H1 (cell line): ENCODE measurements around the gene PRPH2.

Source experiments
- CEBPB ChIP-seq: IDR thresholded peaks from 2 replicates; pipeline ENCODE4 v1.6.1; 2012; ENCODE audit warnings: low read depth, low read length
- EZH2 ChIP-seq: fragments of 200-600 bp; sonication (generic); IDR thresholded peaks from 2 replicates; pipeline ENCODE4 v1.7.1; 2012; ENCODE audit warnings: low read depth, mild to moderate bottlenecking, moderate library complexity, low read length, inconsistent platforms; ENCODE audit not compliant: severe bottlenecking
- GABPA ChIP-seq: IDR thresholded peaks from 2 replicates; pipeline ENCODE4 v1.6.1; 2011; ENCODE audit warnings: mild to moderate bottlenecking, low read length, moderate library complexity, borderline replicate concordance; ENCODE audit not compliant: insufficient read depth
- HDAC2 ChIP-seq, 2 experiments: fragments of 300-600 bp in 1 of 2; sonication (generic) in 1 of 2; IDR thresholded peaks; 2 replicates each; pipeline ENCODE4 v1.6.1; 2011 to 2012; ENCODE audit warnings: low read depth in 2 of 2, low read length in 2 of 2, mild to moderate bottlenecking in 2 of 2, moderate library complexity in 2 of 2, borderline replicate concordance in 1 of 2, inconsistent platforms in 1 of 2
- KDM5A ChIP-seq: fragments of 200-600 bp; IDR thresholded peaks from 2 replicates; pipeline ENCODE4 v1.7.1; 2012; ENCODE audit warnings: mild to moderate bottlenecking, low read length, inconsistent platforms, mixed read lengths
- POLR2A ChIP-seq, 2 experiments: IDR thresholded peaks; 1 replicate in 1 of 2; 2 replicates in 1 of 2; pipeline ENCODE4 v1.6.1; 2011; ENCODE audit warnings: low read depth in 2 of 2, low read length in 2 of 2, mild to moderate bottlenecking in 2 of 2; ENCODE audit errors: control extremely low read depth in 1 of 2
- POLR2AphosphoS5 ChIP-seq: IDR thresholded peaks from 2 replicates; pipeline ENCODE4 v1.6.1; 2011; ENCODE audit warnings: low read depth, low read length
- SIN3A ChIP-seq, 2 experiments: IDR thresholded peaks in 1 of 2; conservative IDR thresholded peaks in 1 of 2; 2 replicates each; pipeline ENCODE4 v1.6.1; 2011 to 2012; ENCODE audit warnings: low read length in 2 of 2, improper control_type of control experiment in 1 of 2, low read depth in 1 of 2, mild to moderate bottlenecking in 1 of 2
- TAF1 ChIP-seq: IDR thresholded peaks from 2 replicates; pipeline ENCODE4 v1.6.1; 2011; ENCODE audit warnings: mild to moderate bottlenecking, low read depth, low read length
- TF ChIP-seq, protein P1 (sequence below): IDR thresholded peaks from 2 replicates; pipeline ENCODE4 v1.6.1; 2011; ENCODE audit warnings: low read length, improper control_type of control experiment
- TF ChIP-seq, protein P2 (sequence below), 3 experiments: IDR thresholded peaks; 1 replicate in 2 of 3; 2 replicates in 1 of 3; pipeline versions ENCODE4 v1.5.1 to v1.6.1; 2011; ENCODE audit warnings: low read length in 3 of 3, mild to moderate bottlenecking in 3 of 3, inconsistent platforms in 2 of 3, low read depth in 1 of 3, moderate library complexity in 1 of 3; ENCODE audit not compliant: insufficient read depth in 1 of 3; ENCODE audit errors: control extremely low read depth in 1 of 3
- TF ChIP-seq, protein P3 (sequence below): IDR thresholded peaks from 2 replicates; pipeline ENCODE4 v1.6.1; 2012; ENCODE audit warnings: low read length, inconsistent platforms

DNA sequence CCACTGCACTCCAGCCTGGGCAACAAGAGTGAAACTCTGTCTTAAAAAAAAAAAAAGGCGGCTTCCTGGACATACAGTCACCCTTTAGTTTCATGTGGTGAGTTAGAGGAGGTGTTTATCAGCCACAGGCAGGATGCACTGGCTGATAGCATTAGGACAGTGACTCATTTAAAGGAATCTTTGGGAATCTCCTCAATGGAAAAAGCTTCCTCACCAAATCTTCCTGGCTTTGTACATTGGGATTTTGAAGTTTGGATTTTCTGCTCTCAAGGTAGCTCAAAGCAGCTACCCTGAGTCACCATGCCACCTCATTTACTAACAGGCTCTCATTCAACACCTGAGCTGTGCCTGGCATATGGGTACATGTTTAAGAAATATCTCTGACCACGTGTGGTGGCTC is 20.2 kb downstream of the PRPH2 start:
- TF ChIP-seq, protein P1, sequence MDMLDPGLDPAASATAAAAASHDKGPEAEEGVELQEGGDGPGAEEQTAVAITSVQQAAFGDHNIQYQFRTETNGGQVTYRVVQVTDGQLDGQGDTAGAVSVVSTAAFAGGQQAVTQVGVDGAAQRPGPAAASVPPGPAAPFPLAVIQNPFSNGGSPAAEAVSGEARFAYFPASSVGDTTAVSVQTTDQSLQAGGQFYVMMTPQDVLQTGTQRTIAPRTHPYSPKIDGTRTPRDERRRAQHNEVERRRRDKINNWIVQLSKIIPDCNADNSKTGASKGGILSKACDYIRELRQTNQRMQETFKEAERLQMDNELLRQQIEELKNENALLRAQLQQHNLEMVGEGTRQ = no peak
- TF ChIP-seq, protein P2, sequence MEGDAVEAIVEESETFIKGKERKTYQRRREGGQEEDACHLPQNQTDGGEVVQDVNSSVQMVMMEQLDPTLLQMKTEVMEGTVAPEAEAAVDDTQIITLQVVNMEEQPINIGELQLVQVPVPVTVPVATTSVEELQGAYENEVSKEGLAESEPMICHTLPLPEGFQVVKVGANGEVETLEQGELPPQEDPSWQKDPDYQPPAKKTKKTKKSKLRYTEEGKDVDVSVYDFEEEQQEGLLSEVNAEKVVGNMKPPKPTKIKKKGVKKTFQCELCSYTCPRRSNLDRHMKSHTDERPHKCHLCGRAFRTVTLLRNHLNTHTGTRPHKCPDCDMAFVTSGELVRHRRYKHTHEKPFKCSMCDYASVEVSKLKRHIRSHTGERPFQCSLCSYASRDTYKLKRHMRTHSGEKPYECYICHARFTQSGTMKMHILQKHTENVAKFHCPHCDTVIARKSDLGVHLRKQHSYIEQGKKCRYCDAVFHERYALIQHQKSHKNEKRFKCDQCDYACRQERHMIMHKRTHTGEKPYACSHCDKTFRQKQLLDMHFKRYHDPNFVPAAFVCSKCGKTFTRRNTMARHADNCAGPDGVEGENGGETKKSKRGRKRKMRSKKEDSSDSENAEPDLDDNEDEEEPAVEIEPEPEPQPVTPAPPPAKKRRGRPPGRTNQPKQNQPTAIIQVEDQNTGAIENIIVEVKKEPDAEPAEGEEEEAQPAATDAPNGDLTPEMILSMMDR (IDR thresholded peaks at IDR 0.05; ENCODE audit: control extremely low read depth in 1 of 3, insufficient read depth in 1 of 3, low read depth in 1 of 3, low read length in 3 of 3) = no peak
- TF ChIP-seq, protein P3, sequence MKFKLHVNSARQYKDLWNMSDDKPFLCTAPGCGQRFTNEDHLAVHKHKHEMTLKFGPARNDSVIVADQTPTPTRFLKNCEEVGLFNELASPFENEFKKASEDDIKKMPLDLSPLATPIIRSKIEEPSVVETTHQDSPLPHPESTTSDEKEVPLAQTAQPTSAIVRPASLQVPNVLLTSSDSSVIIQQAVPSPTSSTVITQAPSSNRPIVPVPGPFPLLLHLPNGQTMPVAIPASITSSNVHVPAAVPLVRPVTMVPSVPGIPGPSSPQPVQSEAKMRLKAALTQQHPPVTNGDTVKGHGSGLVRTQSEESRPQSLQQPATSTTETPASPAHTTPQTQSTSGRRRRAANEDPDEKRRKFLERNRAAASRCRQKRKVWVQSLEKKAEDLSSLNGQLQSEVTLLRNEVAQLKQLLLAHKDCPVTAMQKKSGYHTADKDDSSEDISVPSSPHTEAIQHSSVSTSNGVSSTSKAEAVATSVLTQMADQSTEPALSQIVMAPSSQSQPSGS = no peak
- TF ChIP-seq POLR2A (IDR thresholded peaks at IDR 0.05; ENCODE audit: control extremely low read depth in 1 of 2, low read depth in 2 of 2, low read length in 2 of 2) = no peak
- no peak for TF ChIP-seq TAF1
- no peak for TF ChIP-seq KDM5A
- no peak for TF ChIP-seq HDAC2 (IDR thresholded peaks at IDR 0.05; ENCODE audit: borderline replicate concordance in 1 of 2, low read depth in 2 of 2, low read length in 2 of 2)
- TF ChIP-seq SIN3A (conservative IDR thresholded peaks at IDR 0.05 in 1 of 2, IDR thresholded peaks at IDR 0.05 in 1 of 2; ENCODE audit: low read depth in 1 of 2, low read length in 2 of 2) = no peak
- TF ChIP-seq GABPA = no peak
- no peak for TF ChIP-seq CEBPB
- TF ChIP-seq EZH2 = no peak
- TF ChIP-seq POLR2AphosphoS5 = no peak
